Uterus (tissue), 2 donors: ENCODE results near the gene TPMT.

Experiments
- CTCF ChIP-seq, 4 experiments: fragments of 200-600 bp in 2 of 4; fragments of 450-650 bp in 2 of 4; sonication (generic) in 2 of 4; IDR thresholded peaks; one replicate each; pipeline ENCODE4 v1.5.1; 2016 to 2019; ENCODE audit warnings: antibody characterized with exemption in 4 of 4, mild to moderate bottlenecking in 2 of 4, moderate library complexity in 1 of 4
- POLR2A ChIP-seq, 2 donors: fragments of 450-650 bp; IDR thresholded peaks; one replicate each; pipeline ENCODE4 v1.6.1; 2016; ENCODE audit warnings: antibody characterized with exemption in 2 of 2, mild to moderate bottlenecking in 1 of 2, moderate library complexity in 1 of 2

GRCh38 chr6:18182568-18182967, 27.7 kb upstream of the TPMT start:
- TF ChIP-seq CTCF (IDR thresholded peaks at IDR 0.05) (no peak), POLR2A (IDR thresholded peaks at IDR 0.05) (no peak)
